T47D (cell line): ENCODE results near the gene C4orf54.

Experiments
- DNase-seq, 2 experiments: peaks; one replicate each; pipeline versions ENCODE4 v3.0.0 to v3.0.0-alpha.2; 2011 to 2012; ENCODE audit warnings: low read depth in 1 of 2, low spot score in 1 of 2
- JUND ChIP-seq: IDR thresholded peaks from 2 replicates; pipeline ENCODE4 v1.6.1; 2012; ENCODE audit warnings: low read depth
- in situ Hi-C: cut with HindIII; loops from 2 replicates; pipeline ENCODE4 v1.10.0; 2016; ENCODE audit warnings: low sequenced_read_pairs, low pct_unique_long_range_greater_than_20kb

Gene C4orf54

GRCh38 chr4:99657798-99658197, at the start of gene C4orf54:
Gene C4orf54, minus strand, starts transcription at chr4:99657828. Its CDS starts 3,180 bp downstream, at chr4:99654648.
- no peak for DNase-seq
- in situ Hi-C loops, result no loop called here
- no peak for TF ChIP-seq JUND

GRCh38 chr4:99705891-99706290, 48.3 kb upstream of the C4orf54 start:
- no peak for DNase-seq
- in situ Hi-C loops, result no loop called here
- TF ChIP-seq JUND, result no peak

GRCh38 chr4:99696801-99697200, 39.2 kb upstream of the C4orf54 start:
- no peak for DNase-seq
- in situ Hi-C loops, result no loop called here
- no peak for TF ChIP-seq JUND

DNA sequence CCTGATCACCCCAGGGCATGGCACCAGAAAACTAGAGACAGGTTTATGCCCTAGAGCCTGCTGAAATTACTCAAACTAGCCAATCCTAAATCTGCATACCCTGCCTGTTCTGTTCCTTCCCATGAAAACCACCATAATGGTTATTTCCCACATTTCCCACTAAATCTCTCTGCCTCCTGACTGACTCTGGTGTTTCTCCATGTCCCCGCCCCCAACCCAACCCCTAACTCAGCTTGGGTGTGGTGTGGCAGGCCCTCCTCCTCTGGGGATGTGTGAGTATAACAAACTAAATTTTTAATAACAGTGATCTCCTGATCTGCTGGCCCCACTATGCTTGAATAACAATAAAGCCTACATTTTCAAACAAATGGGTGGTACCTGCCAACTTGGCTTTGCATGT, 35.5 kb upstream of the C4orf54 start:
- no peak for TF ChIP-seq JUND
- in situ Hi-C loops, result no loop called here

GRCh38 chr4:99690990-99691389, 33.4 kb upstream of the C4orf54 start:
- TF ChIP-seq JUND, result no peak
- DNase-seq, result no peak
- in situ Hi-C loops, result no loop called here

More for the DNA sequence above, 35.5 kb upstream of the C4orf54 start:
- no peak for DNase-seq

DNA sequence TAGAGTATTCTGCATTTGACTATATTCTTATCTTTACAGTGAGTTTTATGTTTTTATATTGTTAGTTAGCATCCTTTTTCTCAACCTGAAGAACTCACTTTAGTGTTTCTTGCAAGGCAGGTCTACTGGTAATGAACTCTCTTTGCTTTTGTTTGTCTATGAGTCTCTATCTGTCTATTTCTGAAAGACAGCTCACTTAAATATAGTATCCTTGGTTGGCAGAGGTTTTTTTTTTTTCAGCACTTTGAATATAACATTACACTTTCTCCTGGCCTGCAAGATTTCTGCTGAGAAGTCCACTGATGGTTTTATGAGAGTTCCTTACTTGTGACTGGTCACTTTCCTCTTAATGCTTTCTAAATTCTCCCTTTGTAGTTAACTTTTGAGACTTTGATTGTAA, 32.8 kb upstream of the C4orf54 start:
- in situ Hi-C loops, result no loop called here
- no peak for DNase-seq
- TF ChIP-seq JUND, result no peak

GRCh38 chr4:99687120-99687519, 29.5 kb upstream of the C4orf54 start:
- no peak for TF ChIP-seq JUND
- no peak for DNase-seq
- in situ Hi-C loops, result no loop called here

DNA sequence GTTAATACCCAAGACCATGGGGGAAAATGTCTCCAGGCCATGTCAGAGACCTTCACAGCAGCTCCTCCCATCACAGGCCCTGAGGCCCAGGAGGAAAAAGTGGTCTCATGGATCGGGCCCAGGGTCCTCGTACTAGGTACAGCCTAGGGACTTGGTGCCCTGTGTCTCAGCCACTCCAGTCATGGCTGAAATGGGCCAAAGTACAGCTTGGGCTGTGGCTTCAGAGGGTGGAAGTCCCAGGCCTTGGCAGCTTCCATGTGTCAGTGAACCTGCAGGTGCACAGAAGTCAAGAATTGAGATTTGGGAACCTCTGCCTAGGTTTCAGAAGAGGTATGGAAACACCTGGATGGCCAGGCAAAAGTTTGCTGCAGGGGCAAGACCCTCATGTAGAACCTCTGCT, 27.6 kb upstream of the C4orf54 start:
- no peak for TF ChIP-seq JUND
- no peak for DNase-seq
- in situ Hi-C loops, result no loop called here

DNA sequence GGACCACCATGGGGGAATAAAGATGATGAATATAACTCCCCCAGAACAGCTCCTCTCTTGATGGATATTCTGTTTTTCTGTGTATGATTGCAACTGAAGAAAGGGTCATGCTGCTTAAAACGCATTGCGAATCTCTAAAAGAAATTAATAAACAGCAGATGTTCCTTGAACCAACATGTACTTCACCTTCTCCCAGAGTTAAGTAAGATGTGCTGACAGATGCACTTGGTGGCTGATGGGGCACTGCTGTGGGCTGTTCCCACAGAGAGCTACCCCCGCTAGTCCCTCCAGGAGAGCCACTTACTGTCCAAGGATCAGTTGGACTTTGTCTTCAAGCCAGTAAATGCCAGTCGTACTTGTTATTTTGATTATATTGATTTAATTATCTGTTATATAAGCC, 26.3 kb upstream of the C4orf54 start:
- no peak for DNase-seq
- no peak for TF ChIP-seq JUND
- in situ Hi-C loops, result no loop called here

- TF ChIP-seq JUND, result no peak
- in situ Hi-C loops, result no loop called here
- no peak for DNase-seq
Observed at GRCh38 chr4:99679976-99680375, 22.3 kb upstream of the C4orf54 start.

- DNase-seq, result no peak
- no peak for TF ChIP-seq JUND
- in situ Hi-C loops, result no loop called here
Observed at GRCh38 chr4:99679204-99679603, 21.6 kb upstream of the C4orf54 start.

GRCh38 chr4:99677161-99677560, 19.5 kb upstream of the C4orf54 start:
- no peak for TF ChIP-seq JUND
- DNase-seq, result no peak
- in situ Hi-C loops, result no loop called here

DNA sequence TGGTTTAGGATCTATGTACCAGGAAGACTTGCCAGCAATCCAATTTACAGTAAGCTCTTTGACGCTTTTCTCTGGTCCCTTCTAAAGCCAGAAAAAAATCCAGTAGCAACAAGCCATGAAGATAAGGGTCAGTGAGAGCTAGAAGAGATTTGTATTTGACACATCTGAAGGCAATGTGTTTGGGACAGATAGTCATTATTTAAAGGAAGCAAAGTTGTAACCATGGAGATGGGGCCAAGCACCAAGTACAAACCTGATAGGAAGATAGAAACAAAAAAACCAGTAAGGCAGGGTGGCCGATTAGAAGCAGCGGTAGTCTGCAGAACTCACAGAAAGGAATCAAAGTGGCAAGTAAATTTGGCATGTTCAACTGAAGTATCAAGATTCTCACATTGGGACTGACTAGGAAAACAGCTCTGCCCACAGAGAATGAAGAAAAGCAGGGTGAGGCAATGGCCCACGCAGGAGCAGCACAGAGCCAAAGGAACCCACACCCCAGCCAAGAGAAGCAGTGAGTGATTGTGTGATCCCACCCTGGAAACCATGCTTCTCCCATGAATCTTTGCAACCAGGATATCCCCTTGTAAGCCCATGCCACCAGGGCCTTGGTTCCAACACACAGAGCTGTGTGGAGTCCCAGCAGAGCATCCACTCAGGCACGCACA, 12.9 kb upstream of the C4orf54 start:
- in situ Hi-C loops, result no loop called here
- no peak for TF ChIP-seq JUND
- DNase-seq, result no peak

GRCh38 chr4:99669084-99669483, 11.5 kb upstream of the C4orf54 start:
- in situ Hi-C loops, result no loop called here
- no peak for DNase-seq
- TF ChIP-seq JUND, result no peak
